ENCODE results near the gene MVB12B.

MVB12B gene

DNA sequence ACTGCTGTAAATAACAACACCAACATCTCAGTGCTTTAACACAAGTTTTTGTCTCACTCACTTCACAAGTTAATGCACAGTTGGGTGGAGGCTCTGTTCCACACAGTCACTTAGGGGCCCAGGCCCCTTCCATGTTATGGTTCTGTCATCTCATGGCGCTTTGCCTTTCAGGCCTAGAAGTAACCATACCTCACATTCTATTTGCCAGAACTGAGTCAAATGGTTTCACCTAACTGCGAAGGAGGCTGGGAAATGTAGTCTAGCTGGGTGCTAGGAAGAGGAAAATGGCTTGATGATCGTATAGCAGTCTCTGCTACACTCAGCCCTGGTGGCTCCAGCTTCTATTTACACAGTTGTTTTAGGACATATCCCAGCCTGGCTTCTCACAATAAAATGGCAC lies 23.1 kb upstream of the MVB12B start:
- no peak for DNase-seq

DNA sequence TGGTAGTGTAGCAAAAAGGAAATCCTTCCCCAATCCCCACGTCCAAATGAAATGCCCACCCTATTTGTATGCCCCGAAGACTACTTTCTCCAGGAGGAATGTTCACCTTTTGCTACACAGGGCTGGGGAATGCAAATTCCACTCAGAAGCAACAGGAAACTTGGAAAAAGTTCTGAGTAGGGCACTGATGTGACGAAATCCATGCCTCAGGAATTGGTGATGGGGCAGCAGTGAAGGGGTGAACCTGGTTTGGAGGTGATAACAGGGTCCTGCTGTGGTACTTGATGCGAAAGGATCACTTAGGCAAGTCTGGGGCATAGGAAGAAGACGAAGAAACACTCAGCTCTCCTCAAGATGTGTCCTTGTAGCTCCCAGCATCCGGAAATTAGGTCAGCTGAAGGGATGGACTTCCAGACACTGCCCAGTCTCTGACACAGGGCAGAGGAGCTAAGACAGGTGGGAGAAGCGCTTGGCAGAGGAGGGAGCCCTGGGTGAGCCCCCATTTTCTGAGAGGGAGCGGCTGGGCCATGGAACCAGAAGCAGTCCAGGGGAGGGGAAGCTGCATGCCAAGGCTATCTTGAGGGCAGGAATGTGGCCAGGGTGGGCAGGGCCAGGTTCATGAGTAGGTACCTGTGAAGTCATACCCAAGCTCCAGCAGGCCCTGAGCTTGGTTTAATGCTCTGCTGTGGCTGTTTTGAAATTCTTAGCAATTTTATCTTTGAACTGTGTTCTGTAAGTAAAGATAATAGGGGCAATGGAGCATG lies 22.2 kb upstream of the MVB12B start:
- no peak for DNase-seq

DNA sequence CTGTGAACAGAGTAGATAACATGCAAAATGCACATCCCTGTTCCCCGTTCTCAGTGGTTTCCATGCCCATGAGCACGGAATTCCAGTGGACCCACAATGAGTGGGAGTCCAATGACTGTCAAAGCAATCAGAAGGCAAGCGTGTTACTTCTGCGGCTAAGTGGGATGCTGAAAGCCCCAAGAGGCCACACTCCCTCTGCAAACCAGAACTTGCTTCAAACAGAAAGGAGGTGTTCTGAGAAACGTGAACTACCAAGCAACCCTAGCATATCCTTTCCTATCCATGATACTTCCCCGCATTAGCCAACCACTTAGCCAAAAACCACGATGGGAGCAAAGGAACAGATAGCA lies 21.7 kb upstream of the MVB12B start:
- DNase-seq, result no peak

- no peak for DNase-seq
Observed at GRCh38 chr9:126306071-126306647, 20.5 kb upstream of the MVB12B start.

DNA sequence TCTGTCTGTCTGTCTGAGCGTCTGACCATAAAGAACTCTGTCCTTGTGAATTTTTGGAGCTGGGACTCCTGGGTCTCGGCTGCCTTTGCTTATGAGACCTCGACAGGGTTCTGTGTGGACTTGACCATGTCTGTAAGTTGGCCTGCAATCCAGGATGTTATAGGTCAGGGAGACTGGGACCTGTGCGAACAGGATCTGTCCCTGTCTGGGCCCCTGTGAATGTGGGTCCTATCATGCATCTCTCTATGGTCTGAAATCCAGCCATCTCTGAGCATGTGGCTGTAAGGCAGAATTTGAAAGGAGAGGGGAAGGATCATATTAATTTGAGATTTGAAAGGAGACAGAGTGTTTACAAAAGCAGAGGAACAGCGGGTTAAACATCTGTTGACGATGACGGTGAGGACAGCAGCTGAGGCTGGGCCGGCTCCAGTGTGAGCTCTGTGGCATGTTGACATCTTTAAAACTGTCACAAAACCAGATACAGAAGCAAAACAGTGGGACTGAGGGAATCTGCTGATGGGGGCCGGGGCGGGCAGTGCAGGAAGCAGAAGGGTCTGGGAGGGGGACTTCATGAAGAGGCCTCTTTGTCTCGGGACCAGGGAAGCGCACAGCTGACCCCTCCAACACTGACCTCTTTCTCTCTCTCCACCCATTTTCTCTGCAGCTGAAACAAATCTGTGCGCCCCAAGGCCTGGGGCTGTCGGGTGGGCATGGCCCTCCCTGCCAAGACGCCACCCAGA lies 19.1 kb upstream of the MVB12B start:
- DNase-seq, result no peak

DNA sequence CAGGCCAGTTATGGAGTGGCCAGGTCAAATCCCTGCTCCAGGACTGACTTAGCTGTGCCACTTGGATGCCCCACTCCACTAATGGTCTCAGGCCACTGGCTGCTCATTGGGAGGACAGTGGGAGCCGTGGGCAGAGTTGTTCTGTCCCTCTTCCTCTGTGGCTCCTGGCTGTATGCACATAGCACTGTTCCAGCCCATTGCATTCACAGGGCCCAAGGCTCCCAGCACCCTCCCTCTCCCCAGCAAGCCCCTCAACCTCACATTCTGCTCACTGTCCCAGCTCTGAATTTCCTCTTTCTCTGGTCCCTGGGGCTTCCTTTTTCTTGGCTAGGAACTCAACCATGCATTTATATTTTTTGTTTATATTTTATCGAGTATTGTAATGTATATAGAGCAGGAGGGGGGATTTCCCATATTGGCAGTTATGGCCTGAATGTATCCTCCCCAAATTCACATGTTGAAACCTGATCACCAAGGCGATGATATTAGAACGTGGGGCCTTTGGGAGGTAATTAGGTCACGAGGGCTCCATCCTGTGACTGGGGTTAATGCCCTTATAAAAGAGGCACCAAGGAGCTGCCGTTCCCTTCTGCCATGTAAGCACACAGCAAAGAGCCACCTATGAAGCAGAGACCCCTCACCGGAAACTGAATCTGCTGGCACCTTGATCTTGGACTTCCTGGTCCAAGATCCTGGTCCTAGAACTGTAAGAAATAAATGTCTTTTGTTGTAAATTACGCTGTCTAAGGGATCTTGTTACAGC lies 17.0 kb upstream of the MVB12B start:
- no peak for DNase-seq

GRCh38 chr9:126312584-126313551 lies 13.8 kb upstream of the MVB12B start:
- no peak for DNase-seq

- DNase-seq, result no peak
Observed at GRCh38 chr9:126316085-126316655, 10.5 kb upstream of the MVB12B start.

GRCh38 chr9:126317513-126317912 lies 9.1 kb upstream of the MVB12B start:
- peak; percentile 44 for DNase-seq

GRCh38 chr9:126318858-126319257 lies 7.8 kb upstream of the MVB12B start:
- no peak for DNase-seq

- no peak for DNase-seq
Observed at GRCh38 chr9:126319671-126320070, 7.0 kb upstream of the MVB12B start.

- DNase-seq, result no peak
Observed at GRCh38 chr9:126320158-126320922, 6.3 kb upstream of the MVB12B start.

- DNase-seq, result no peak
Observed at GRCh38 chr9:126321742-126322141, 4.9 kb upstream of the MVB12B start.

DNA sequence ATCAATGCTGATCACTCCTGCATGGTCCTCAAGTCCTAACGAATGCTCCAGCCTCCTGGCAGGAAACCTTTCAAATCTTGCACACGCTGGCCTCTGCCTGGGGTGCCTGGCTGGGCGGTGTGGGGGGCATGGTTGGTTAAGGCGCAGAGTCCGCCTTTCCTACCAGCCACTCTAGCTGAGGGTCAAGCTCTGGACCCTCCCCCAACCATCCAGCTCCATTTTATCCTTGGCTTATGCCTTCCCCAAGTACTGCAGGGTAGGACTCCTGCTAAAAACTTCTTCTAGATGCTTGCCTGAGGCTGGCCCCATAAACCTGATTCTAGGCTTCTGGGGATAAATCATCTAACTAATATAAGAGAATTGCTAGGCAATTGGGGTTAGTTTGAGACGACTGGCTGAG lies 808 bp upstream of the MVB12B start:
- no peak for DNase-seq

GRCh38 chr9:126327006-126327713 lies 531 bp downstream of the MVB12B start:
- DNase-seq, result peak; percentile 14

DNA sequence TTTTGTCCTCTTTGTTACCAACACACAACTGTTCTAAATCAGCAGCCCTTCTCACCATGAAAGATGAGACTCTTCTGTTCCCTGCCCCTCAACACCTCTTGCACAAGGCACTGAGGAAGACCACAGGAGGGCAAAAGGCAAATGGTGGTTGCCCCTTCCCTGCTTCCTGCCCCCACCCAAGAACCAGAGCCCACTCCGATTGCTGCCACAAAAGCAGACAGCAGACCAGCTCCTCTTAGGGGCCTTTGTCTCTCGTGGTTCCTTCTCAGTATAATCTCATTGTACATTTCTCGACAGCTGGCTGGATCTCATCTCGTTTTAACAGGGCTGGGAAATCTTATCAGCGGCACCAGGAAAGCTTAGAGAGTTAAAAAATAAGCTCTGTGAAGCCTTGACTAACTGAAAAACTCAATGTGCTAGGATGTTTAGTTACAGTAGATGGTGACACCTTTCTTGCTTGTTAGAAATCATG lies 1.1 kb downstream of the MVB12B start:
- DNase-seq, result no peak

DNA sequence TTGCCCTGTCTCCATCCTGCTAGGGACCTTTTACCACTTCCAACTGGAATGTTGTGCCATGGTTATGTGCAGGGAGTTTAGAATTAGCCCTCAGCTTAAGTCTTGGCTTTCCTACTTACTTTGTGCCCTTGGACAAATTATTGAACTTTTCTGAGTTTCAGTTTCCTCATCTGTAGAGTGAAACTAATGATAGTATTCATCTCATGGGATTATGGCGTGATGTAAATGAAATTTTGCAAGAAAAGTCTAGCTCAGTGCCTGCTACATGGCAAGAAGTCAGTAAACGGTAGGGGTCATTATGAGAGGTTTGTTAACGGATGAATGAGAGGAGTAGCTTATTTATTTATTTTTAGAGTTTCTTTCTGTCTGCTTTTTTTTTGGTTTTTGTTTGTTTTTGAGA lies 1.8 kb downstream of the MVB12B start:
- no peak for DNase-seq

GRCh38 chr9:126329476-126330275 lies 3.0 kb downstream of the MVB12B start:
- DNase-seq, result no peak

- no peak for DNase-seq
Observed at GRCh38 chr9:126330536-126330935, 3.9 kb downstream of the MVB12B start.

All from activated naive CD4-positive, alpha-beta T cell treated with Interleukin-2 at 50 U/mL for 16 hours (primary cell).